IMR-90 (cell line): Measurements from ENCODE around the gene PLEKHG5. TPM values are rescaled to one million over a fixed set of nuclear protein-coding genes. Genes with fewer than 3 reads are reported as not detected.

Source experiments
- ATAC-seq: fragments of 200-7000 bp; cut with Tn5 transposase; 2 replicates; pipeline ENCODE4 v1.9.1; 2020; ENCODE audit warnings: low read depth, mild to moderate bottlenecking, moderate library complexity
- BruUV-seq: library from RNA; stranded (reverse); fragments of 400-500 nt; replicated peaks from 2 replicates; lab custom pipeline; 2021; lab: Mats Ljungman, UMichigan
- CTCF ChIA-PET: fragments of 300-600 bp; formaldehyde crosslinking; extraction: SDS; loops from one replicate; lab custom pipeline; 2021; ENCODE audit warnings: antibody characterized with exemption; lab: Yijun Ruan, JAX
- POLR2A ChIA-PET: fragments of 300-600 bp; sonication (Branson Sonifier 250); formaldehyde crosslinking; loops from one replicate; lab custom pipeline; 2022; ENCODE audit warnings: antibody characterized with exemption; ENCODE audit not compliant: unreplicated experiment; lab: Charles Lee
- DNase-seq: peaks from one replicate; pipeline ENCODE4 v3.0.0; 2013
- H2AFZ ChIP-seq: replicated peaks from 2 replicates; pipeline ENCODE3; 2013; ENCODE audit warnings: low read length, mild to moderate bottlenecking; ENCODE audit not compliant: poor library complexity
- H2AK5ac ChIP-seq: 2 replicates; pipeline ENCODE4 v1.6.1; 2013; ENCODE audit warnings: low read depth, low read length, inconsistent platforms
- H2AK9ac ChIP-seq: replicated peaks from 2 replicates; pipeline ENCODE3; 2013; ENCODE audit warnings: mild to moderate bottlenecking, low read depth, low read length, moderate library complexity; ENCODE audit not compliant: poor library complexity
- H2BK120ac ChIP-seq: 2 replicates; pipeline ENCODE4 v1.6.1; 2013; ENCODE audit warnings: low read depth, low read length, inconsistent platforms
- H2BK15ac ChIP-seq: 3 replicates; pipeline ENCODE4 v1.6.1; 2013; ENCODE audit warnings: low read depth, low read length, inconsistent platforms
- H2BK20ac ChIP-seq: 2 replicates; pipeline ENCODE4 v1.6.1; 2013; ENCODE audit warnings: low read depth, mild to moderate bottlenecking, inconsistent platforms, low read length, moderate library complexity
- H2BK5ac ChIP-seq: 2 replicates; pipeline ENCODE4 v1.6.1; 2013; ENCODE audit warnings: mild to moderate bottlenecking, low read depth, low read length, inconsistent platforms; ENCODE audit not compliant: poor library complexity, severe bottlenecking
- H3K14ac ChIP-seq: replicated peaks from 2 replicates; pipeline ENCODE4 v1.6.1; 2013; ENCODE audit warnings: low read depth, low read length, inconsistent platforms
- H3K18ac ChIP-seq: 2 replicates; pipeline ENCODE4 v1.6.1; 2013; ENCODE audit warnings: low read depth, low read length, control low read depth
- H3K23ac ChIP-seq: 2 replicates; pipeline ENCODE4 v1.6.1; 2013; ENCODE audit warnings: low read depth, low read length, inconsistent platforms
- H3K27ac ChIP-seq: 2 replicates; pipeline ENCODE4 v1.5.1; 2013; ENCODE audit warnings: mild to moderate bottlenecking, control low read depth, low read length; ENCODE audit not compliant: insufficient read depth
- H3K27me3 ChIP-seq: 2 replicates; pipeline ENCODE4 v1.6.1; 2013; ENCODE audit warnings: low read length; ENCODE audit not compliant: control insufficient read depth, insufficient read depth
- H3K36me3 ChIP-seq: 2 replicates; pipeline ENCODE4 v1.6.1; 2013; ENCODE audit warnings: low read length, mixed read lengths; ENCODE audit not compliant: control insufficient read depth, insufficient read depth
- H3K4ac ChIP-seq: 2 replicates; pipeline ENCODE4 v1.6.1; 2013; ENCODE audit warnings: low read depth, low read length, inconsistent platforms
- H3K4me1 ChIP-seq: 2 replicates; pipeline ENCODE4 v1.6.1; 2013; ENCODE audit warnings: low read length, mixed read lengths; ENCODE audit not compliant: control insufficient read depth, insufficient read depth
- H3K4me2 ChIP-seq: 2 replicates; pipeline ENCODE4 v1.6.1; 2013; ENCODE audit warnings: low read depth, mild to moderate bottlenecking, control low read depth, low read length, moderate library complexity
- H3K4me3 ChIP-seq: 2 replicates; pipeline ENCODE4 v1.5.1; 2013; ENCODE audit warnings: low read depth, mild to moderate bottlenecking, control low read depth, low read length, moderate library complexity; ENCODE audit not compliant: insufficient read depth
- H3K56ac ChIP-seq: 2 replicates; pipeline ENCODE4 v1.6.1; 2013; ENCODE audit warnings: low read length, inconsistent platforms; ENCODE audit not compliant: insufficient read depth; ENCODE audit errors: extremely low read depth
- H3K79me1 ChIP-seq, 2 experiments: 2 replicates each; pipeline ENCODE4 v1.6.1; 2013; ENCODE audit warnings: low read length in 2 of 2, inconsistent platforms in 1 of 2, low read depth in 1 of 2
- H3K9ac ChIP-seq: 2 replicates; pipeline ENCODE4 v1.6.1; 2013; ENCODE audit warnings: low read depth, low read length, control low read depth
- H3K9me1 ChIP-seq: 2 replicates; pipeline ENCODE4 v1.6.1; 2013; ENCODE audit warnings: low read length, inconsistent platforms; ENCODE audit not compliant: insufficient read depth
- H3K9me3 ChIP-seq: 2 replicates; pipeline ENCODE4 v1.6.1; 2013; ENCODE audit warnings: low read length; ENCODE audit not compliant: control insufficient read depth, insufficient read depth
- H4K20me1 ChIP-seq: 2 replicates; pipeline ENCODE4 v1.6.1; 2013; ENCODE audit warnings: low read length, inconsistent platforms; ENCODE audit not compliant: insufficient read depth
- H4K5ac ChIP-seq: 2 replicates; pipeline ENCODE4 v1.6.1; 2013; ENCODE audit warnings: mild to moderate bottlenecking, low read depth, low read length, control low read depth
- H4K8ac ChIP-seq, 2 experiments: 2 replicates each; pipeline ENCODE4 v1.6.1; 2013; ENCODE audit warnings: low read depth in 2 of 2, low read length in 2 of 2, control low read depth in 1 of 2, inconsistent platforms in 1 of 2
- H4K91ac ChIP-seq: 2 replicates; pipeline ENCODE4 v1.6.1; 2013; ENCODE audit warnings: low read depth, low read length, inconsistent platforms; ENCODE audit not compliant: insufficient read depth
- CEBPB ChIP-seq: IDR thresholded peaks from 2 replicates; pipeline ENCODE4 v1.6.1; 2012; ENCODE audit warnings: low read depth, low read length, improper control_type of control experiment
- CTCF ChIP-seq: conservative IDR thresholded peaks from 2 replicates; pipeline ENCODE4 v1.5.1; 2012; ENCODE audit warnings: mild to moderate bottlenecking, low read depth, low read length, improper control_type of control experiment
- ELK1 ChIP-seq: fragments of 150-350 bp; IDR thresholded peaks from 2 replicates; pipeline ENCODE4 v1.6.1; 2016; ENCODE audit warnings: low read depth, mild to moderate bottlenecking, low read length, moderate library complexity, borderline replicate concordance
- FOS ChIP-seq: fragments of 150-350 bp; IDR thresholded peaks from 2 replicates; pipeline ENCODE4 v1.6.1; 2016; ENCODE audit warnings: low read depth, low read length
- NFE2L2 ChIP-seq: fragments of 150-350 bp; IDR thresholded peaks from 2 replicates; pipeline ENCODE4 v1.6.1; 2016; ENCODE audit warnings: low read depth, mild to moderate bottlenecking, low read length
- POLR2A ChIP-seq: IDR thresholded peaks from 2 replicates; pipeline ENCODE4 v1.6.1; 2012; ENCODE audit warnings: mild to moderate bottlenecking, low read depth, low read length
- RFX5 ChIP-seq: IDR thresholded peaks from 2 replicates; pipeline ENCODE4 v1.8.0; 2012; ENCODE audit warnings: low read depth, mild to moderate bottlenecking, low read length, moderate library complexity
- WGBS, 2 experiments: methylation state at CpG; one replicate each; pipeline versions ENCODE4 v1.1.5 to v1.1.7; 2013; ENCODE audit warnings: missing lambda C conversion rate in 2 of 2; ENCODE audit not compliant: insufficient read length in 1 of 2; ENCODE audit errors: extremely low coverage in 2 of 2; 5-methylcytosine and 5-hydroxymethylcytosine counted together
- dilution Hi-C: fragments of 300-500 bp; cut with HindIII; formaldehyde crosslinking; loops from one replicate; pipeline ENCODE4 v1.14.3; 2018; ENCODE audit warnings: low sequenced_read_pairs; ENCODE audit not compliant: unreplicated experiment
- in situ Hi-C: fragments of 300-500 bp; cut with MboI; formaldehyde crosslinking; loops from 3 replicates; pipeline ENCODE4 v1.14.3; 2019; ENCODE audit warnings: low sequenced_read_pairs, inconsistent platforms, mixed read lengths
- intact Hi-C: fragments of 100-400 bp; cut with micrococcal nuclease; formaldehyde crosslinking; loops from 2 replicates; pipeline ENCODE4 v1.10.0; 2022
- polyA plus RNA-seq, 3 experiments: library from polyadenylated mRNA; depleted of rRNA; stranded (reverse); fragments of >200 nt; gene quantifications; 2 replicates each; pipeline ENCODE4 v1.2.3, GENCODE V29; 2012; ENCODE audit warnings: low replicate concordance in 1 of 3
- total RNA-seq: library from RNA; depleted of rRNA; stranded (reverse); fragments of >200 nt; gene quantifications from 2 replicates; pipeline ENCODE4 v1.2.3, GENCODE V29; 2012

The PLEKHG5 gene
- total and polyA plus RNA-seq, 2 of the 4 experiments (the other 2 are of a cell fraction): 4.8 to 11.6 TPM

- Histone ChIP-seq H2BK5ac (no peak overlapping the region), H2BK15ac (no peak overlapping the region), H2AK9ac (no peak overlapping the region), H3K9me3 (no peaks in the 10 kb centered on the region), H3K4me3 (no peak overlapping the region), H3K4me2 (no peak overlapping the region), H2AFZ (no peak overlapping the region), H2AK5ac (no peak overlapping the region), H3K9ac (no peak overlapping the region), H2BK20ac (no peak overlapping the region), H3K9me1 (peaks cover 7% of the 10 kb centered on the region; the same call in 1 of the 2 replicates), H3K23ac (no peak overlapping the region), H3K36me3 (peaks cover 33% of the 10 kb centered on the region), H3K79me1 (peaks cover 13 to 18% of the 10 kb centered on the region in 2 experiments; a peak in 3 of 4 replicates), H4K20me1 (peaks cover 23% of the 10 kb centered on the region), H3K14ac (no peak overlapping the region), H4K91ac (no peak overlapping the region), H2BK120ac (no peak overlapping the region), H3K18ac (no peak overlapping the region), H4K8ac (no peak overlapping the region), H3K56ac (no peak overlapping the region), H3K27me3 (no peaks in the 10 kb centered on the region), H3K4ac (no peak overlapping the region), H4K5ac (no peak overlapping the region), H3K4me1 (no peaks in the 10 kb centered on the region), H3K27ac (no peak overlapping the region)
- BruUV-seq: no TSS peak
- ChIA-PET POLR2A (no interaction called here), CTCF (interaction anchor here (2.4 kb wide), 1 partner anchor 12 kb away, joined by 6 read pairs; no protein-coding TSS in a partner anchor)
- no CpG with 5 or more reads among the region's 4 CpGs for WGBS, 2 experiments
- DNase-seq (no peak), ATAC-seq (no peak)
- intact Hi-C loops: no loop called here
- in situ Hi-C loops: no loop called here
- TF ChIP-seq CEBPB (no peak), NFE2L2 (no peak), FOS (no peak), POLR2A (no peak), CTCF (no peak), ELK1 (no peak), RFX5 (no peak)
- dilution Hi-C loops: no loop called here
Observed at GRCh38 chr1:6535214-6535613, 43.7 kb upstream of the PLEKHG5 start.
